ENCODE results near the gene TMOD3.

DNA sequence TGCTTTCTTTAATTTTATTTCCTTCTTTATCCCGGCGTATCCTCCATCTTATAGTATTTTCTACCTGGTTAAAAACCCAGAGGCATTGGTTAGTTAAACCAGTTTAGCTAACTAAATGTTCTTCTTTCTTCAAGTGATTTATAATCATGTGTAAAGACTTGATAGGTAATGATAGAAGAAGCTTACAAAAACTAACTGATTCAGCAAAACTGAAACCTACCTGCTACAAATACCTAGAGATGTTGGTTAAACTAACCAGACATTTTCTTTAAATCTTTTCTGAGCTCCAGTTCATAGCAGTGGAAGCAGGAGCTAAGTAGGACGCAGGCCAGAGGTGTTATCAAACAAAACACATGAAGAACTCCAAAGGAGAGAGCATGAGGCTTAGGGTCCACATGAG is 97.4 kb downstream of the TMOD3 start:
- TF ChIP-seq, protein P1, sequence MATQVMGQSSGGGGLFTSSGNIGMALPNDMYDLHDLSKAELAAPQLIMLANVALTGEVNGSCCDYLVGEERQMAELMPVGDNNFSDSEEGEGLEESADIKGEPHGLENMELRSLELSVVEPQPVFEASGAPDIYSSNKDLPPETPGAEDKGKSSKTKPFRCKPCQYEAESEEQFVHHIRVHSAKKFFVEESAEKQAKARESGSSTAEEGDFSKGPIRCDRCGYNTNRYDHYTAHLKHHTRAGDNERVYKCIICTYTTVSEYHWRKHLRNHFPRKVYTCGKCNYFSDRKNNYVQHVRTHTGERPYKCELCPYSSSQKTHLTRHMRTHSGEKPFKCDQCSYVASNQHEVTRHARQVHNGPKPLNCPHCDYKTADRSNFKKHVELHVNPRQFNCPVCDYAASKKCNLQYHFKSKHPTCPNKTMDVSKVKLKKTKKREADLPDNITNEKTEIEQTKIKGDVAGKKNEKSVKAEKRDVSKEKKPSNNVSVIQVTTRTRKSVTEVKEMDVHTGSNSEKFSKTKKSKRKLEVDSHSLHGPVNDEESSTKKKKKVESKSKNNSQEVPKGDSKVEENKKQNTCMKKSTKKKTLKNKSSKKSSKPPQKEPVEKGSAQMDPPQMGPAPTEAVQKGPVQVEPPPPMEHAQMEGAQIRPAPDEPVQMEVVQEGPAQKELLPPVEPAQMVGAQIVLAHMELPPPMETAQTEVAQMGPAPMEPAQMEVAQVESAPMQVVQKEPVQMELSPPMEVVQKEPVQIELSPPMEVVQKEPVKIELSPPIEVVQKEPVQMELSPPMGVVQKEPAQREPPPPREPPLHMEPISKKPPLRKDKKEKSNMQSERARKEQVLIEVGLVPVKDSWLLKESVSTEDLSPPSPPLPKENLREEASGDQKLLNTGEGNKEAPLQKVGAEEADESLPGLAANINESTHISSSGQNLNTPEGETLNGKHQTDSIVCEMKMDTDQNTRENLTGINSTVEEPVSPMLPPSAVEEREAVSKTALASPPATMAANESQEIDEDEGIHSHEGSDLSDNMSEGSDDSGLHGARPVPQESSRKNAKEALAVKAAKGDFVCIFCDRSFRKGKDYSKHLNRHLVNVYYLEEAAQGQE (IDR thresholded peaks at IDR 0.05) = no peak
- TF ChIP-seq CTCF (IDR thresholded peaks at IDR 0.05) = no peak
- no peak for TF ChIP-seq FOSL2 (IDR thresholded peaks at IDR 0.05)
- TF ChIP-seq FOSL2 (CRISPR knock-in tag; IDR thresholded peaks at IDR 0.05) = no peak
- TF ChIP-seq MYC (IDR thresholded peaks at IDR 0.05; ENCODE audit: borderline replicate concordance, low read length) = no peak
- no peak for TF ChIP-seq EP300 (IDR thresholded peaks at IDR 0.05)
- TF ChIP-seq RCOR1 (IDR thresholded peaks at IDR 0.05; ENCODE audit: low read depth, low read length) = no peak
